Tibial nerve (tissue), 4 donors: ENCODE results near the gene POU3F1.

Experiments used
- CTCF ChIP-seq, 5 experiments: fragments of 200-600 bp in 3 of 5; fragments of 450-650 bp in 2 of 5; sonication (generic) in 3 of 5; IDR thresholded peaks; one replicate each; pipeline ENCODE4 v1.5.1; 2016 to 2019; ENCODE audit warnings: antibody characterized with exemption in 5 of 5, mild to moderate bottlenecking in 3 of 5, moderate library complexity in 2 of 5
- EP300 ChIP-seq, 2 donors: sonication (generic); formaldehyde crosslinking; IDR thresholded peaks; one replicate each; pipeline ENCODE4 v1.6.1; 2017; ENCODE audit warnings: antibody characterized with exemption in 2 of 2, mild to moderate bottlenecking in 1 of 2
- POLR2A ChIP-seq, 2 donors: fragments of 450-650 bp; IDR thresholded peaks; one replicate each; pipeline ENCODE4 v1.6.1; 2017; ENCODE audit warnings: antibody characterized with exemption in 2 of 2, mild to moderate bottlenecking in 2 of 2, moderate library complexity in 2 of 2

GRCh38 chr1:38030596-38031512, 15.7 kb downstream of the POU3F1 start:
- TF ChIP-seq CTCF (IDR thresholded peaks at IDR 0.05) (peak in 1 of 5 experiments; percentile 26), POLR2A (IDR thresholded peaks at IDR 0.05) (no peak), EP300 (IDR thresholded peaks at IDR 0.05) (peak; percentile 48 to 90)
